HG02840 (cell line): ENCODE data around the gene CSNK2A1.
"Not testable (repeated sequence)": the region's sequence is repeated elsewhere in the genome, so short reads cannot be mapped to it uniquely, and the experiment has no call there.

Experiments used
- ATAC-seq: cut with Tn5 transposase; IDR thresholded peaks from one replicate; pipeline ENCODE4 v1.9.1; 2021; ENCODE audit warnings: mild to moderate bottlenecking, moderate library complexity, moderate number of reproducible peaks; ENCODE audit not compliant: unreplicated experiment, low FRiP score

Gene CSNK2A1

GRCh38 chr20:497979-498378, 45.6 kb downstream of the CSNK2A1 start:
- no peak for ATAC-seq

GRCh38 chr20:496126-496696, 47.4 kb downstream of the CSNK2A1 start:
- ATAC-seq, result no peak

- no peak for ATAC-seq
Observed at GRCh38 chr20:492159-492558, 51.4 kb downstream of the CSNK2A1 start.

GRCh38 chr20:487655-488054, 55.9 kb downstream of the CSNK2A1 start:
- no peak for ATAC-seq

GRCh38 chr20:483815-484644, 59.6 kb downstream of the CSNK2A1 start:
- ATAC-seq, result no peak

- ATAC-seq, result no peak
Observed at GRCh38 chr20:481167-481566, 62.4 kb downstream of the CSNK2A1 start.

GRCh38 chr20:480044-480443, 63.5 kb downstream of the CSNK2A1 start:
- ATAC-seq, result no peak

- ATAC-seq, result no peak
Observed at GRCh38 chr20:479487-479886, 64.1 kb downstream of the CSNK2A1 start.

- no peak for ATAC-seq
Observed at GRCh38 chr20:478949-479429, 64.6 kb downstream of the CSNK2A1 start.

- no peak for ATAC-seq
Observed at GRCh38 chr20:478010-478948, 65.3 kb downstream of the CSNK2A1 start.

GRCh38 chr20:476561-477249, 66.9 kb downstream of the CSNK2A1 start:
- ATAC-seq, result not testable (repeated sequence)

- ATAC-seq, result no peak
Observed at GRCh38 chr20:475463-476357, 67.9 kb downstream of the CSNK2A1 start.

- no peak for ATAC-seq
Observed at GRCh38 chr20:474581-474980, 69.0 kb downstream of the CSNK2A1 start.

- ATAC-seq, result no peak
Observed at GRCh38 chr20:472889-473292, 70.7 kb downstream of the CSNK2A1 start.

- ATAC-seq, result no peak
Observed at GRCh38 chr20:472137-472846, 71.3 kb downstream of the CSNK2A1 start.

- no peak for ATAC-seq
Observed at GRCh38 chr20:469746-470490, 73.7 kb downstream of the CSNK2A1 start.

- no peak for ATAC-seq
Observed at GRCh38 chr20:467755-468154, 75.8 kb downstream of the CSNK2A1 start.
